GM18508 (cell line): Measurements from ENCODE around the gene MMD2.
"Not testable (repeated sequence)": the region's sequence is repeated elsewhere in the genome, so short reads cannot be mapped to it uniquely, and the experiment has no call there.

Source experiments
- ATAC-seq: cut with Tn5 transposase; IDR thresholded peaks from one replicate; pipeline ENCODE4 v1.9.1; 2021; ENCODE audit warnings: moderate number of reproducible peaks; ENCODE audit not compliant: insufficient read depth, unreplicated experiment

MMD2 gene

GRCh38 chr7:4904346-4904745, 54.6 kb downstream of the MMD2 start:
- no peak for ATAC-seq

- ATAC-seq, result no peak
These were observed 63.2 kb downstream of the MMD2 start for GRCh38 chr7:4895766-4896165.

GRCh38 chr7:4894482-4894881, 64.5 kb downstream of the MMD2 start:
- no peak for ATAC-seq

GRCh38 chr7:4893929-4894475, 65.0 kb downstream of the MMD2 start:
- no peak for ATAC-seq

GRCh38 chr7:4893188-4893587, 65.8 kb downstream of the MMD2 start:
- ATAC-seq, result not testable (repeated sequence)

GRCh38 chr7:4891522-4891921, 67.5 kb downstream of the MMD2 start:
- ATAC-seq, result not testable (repeated sequence)

- ATAC-seq, result no peak
These were observed 69.3 kb downstream of the MMD2 start for GRCh38 chr7:4889682-4890081.

GRCh38 chr7:4888161-4888560, 70.8 kb downstream of the MMD2 start:
- no peak for ATAC-seq

GRCh38 chr7:4886671-4887070, 72.3 kb downstream of the MMD2 start:
- no peak for ATAC-seq

- ATAC-seq, result no peak
These were observed 73.6 kb downstream of the MMD2 start for GRCh38 chr7:4885317-4885807.

GRCh38 chr7:4884164-4884563, 74.8 kb downstream of the MMD2 start:
- ATAC-seq, result no peak

- no peak for ATAC-seq
These were observed 75.4 kb downstream of the MMD2 start, which contains the start of gene RADIL for GRCh38 chr7:4883372-4884144. Gene RADIL (minus strand): TSS chr7:4883716. CDS start chr7:4878139, 5,577 bp downstream.

- no peak for ATAC-seq
These were observed 76.0 kb downstream of the MMD2 start for GRCh38 chr7:4883033-4883371.

GRCh38 chr7:4882169-4883032, 76.6 kb downstream of the MMD2 start:
- no peak for ATAC-seq

GRCh38 chr7:4880218-4880617, 78.8 kb downstream of the MMD2 start:
- no peak for ATAC-seq

GRCh38 chr7:4879396-4880081, 79.4 kb downstream of the MMD2 start:
- no peak for ATAC-seq

GRCh38 chr7:4878336-4879335, 80.4 kb downstream of the MMD2 start:
- ATAC-seq, result no peak

- no peak for ATAC-seq
These were observed 82.4 kb downstream of the MMD2 start for GRCh38 chr7:4876586-4876985.

GRCh38 chr7:4875391-4875790, 83.6 kb downstream of the MMD2 start:
- no peak for ATAC-seq
